RWPE1 (cell line): ENCODE results near the gene LIPC.

Experiments
- CTCF ChIA-PET: fragments of 350-600 bp; sonication (Branson Sonifier 250); formaldehyde crosslinking; extraction: SDS; loops from one replicate; lab custom pipeline; 2021; lab: Yijun Ruan, JAX
- POLR2A ChIA-PET: fragments of 400-600 bp; formaldehyde crosslinking; extraction: SDS; loops from one replicate; lab custom pipeline; 2020; ENCODE audit warnings: antibody characterized with exemption; ENCODE audit not compliant: low non-redundant PET; lab: Yijun Ruan, JAX
- DNase-seq: peaks from one replicate; pipeline ENCODE4 v3.0.0; 2012; ENCODE audit warnings: low spot score
- H3K27ac ChIP-seq: fragments of 450-650 bp; 2 replicates; pipeline ENCODE4 v1.5.1; 2017
- CTCF ChIP-seq: fragments of 450-650 bp; conservative IDR thresholded peaks from 2 replicates; pipeline ENCODE4 v1.5.1; 2017; ENCODE audit warnings: low read depth, mild to moderate bottlenecking

Gene LIPC

GRCh38 chr15:58529041-58529440 is 97.2 kb downstream of the LIPC start:
- TF ChIP-seq CTCF, result no peak
- POLR2A ChIA-PET, result no interaction called here
- H3K27ac ChIP-seq, result no peak overlapping the region
- CTCF ChIA-PET, result no interaction called here
- DNase-seq, result no peak

GRCh38 chr15:58530056-58530590 is 98.3 kb downstream of the LIPC start:
- no peak overlapping the region for H3K27ac ChIP-seq
- DNase-seq, result no peak
- no peak for TF ChIP-seq CTCF
- CTCF ChIA-PET, result no interaction called here
- POLR2A ChIA-PET, result no interaction called here

- ChIA-PET POLR2A (no interaction called here), CTCF (no interaction called here)
- no peak for DNase-seq
- H3K27ac ChIP-seq, result no peak overlapping the region
- TF ChIP-seq CTCF, result no peak
Observed at GRCh38 chr15:58532126-58532525, 100.3 kb downstream of the LIPC start.

- POLR2A ChIA-PET, result no interaction called here
- CTCF ChIA-PET, result interaction anchor here (0.6 to 1.1 kb wide), 3 partner anchors 22 to 203 kb away, joined by 3 read pairs; no protein-coding TSS in a partner anchor
- no peak overlapping the region for H3K27ac ChIP-seq
- no peak for TF ChIP-seq CTCF
- no peak for DNase-seq
Observed at GRCh38 chr15:58534556-58534955, 102.8 kb downstream of the LIPC start.

GRCh38 chr15:58535337-58535736 is 103.5 kb downstream of the LIPC start:
- H3K27ac ChIP-seq, result no peak overlapping the region
- ChIA-PET POLR2A (no interaction called here), CTCF (interaction anchor here (0.6 to 0.8 kb wide), 2 partner anchors 21 to 375 kb away, joined by 3 to 4 read pairs; no protein-coding TSS in a partner anchor)
- TF ChIP-seq CTCF, result no peak
- DNase-seq, result no peak

GRCh38 chr15:58535894-58536293 is 104.1 kb downstream of the LIPC start:
- TF ChIP-seq CTCF, result no peak
- DNase-seq, result no peak
- no peak overlapping the region for H3K27ac ChIP-seq
- CTCF ChIA-PET, result no interaction called here
- POLR2A ChIA-PET, result no interaction called here

- H3K27ac ChIP-seq, result no peak overlapping the region
- TF ChIP-seq CTCF, result no peak
- no peak for DNase-seq
- POLR2A ChIA-PET, result no interaction called here
- CTCF ChIA-PET, result no interaction called here
Observed at GRCh38 chr15:58536414-58536813, 104.6 kb downstream of the LIPC start.
